ENCODE results near the gene PDXK. TPM values are rescaled to one million over a fixed set of nuclear protein-coding genes. Genes with fewer than 3 reads are reported as not detected.

The PDXK gene
- total and polyA plus RNA-seq, 2 of the 13 experiments (the other 11 are each of a cell fraction or from before 2014, with no cell fraction given) = 114 to 184 TPM

DNA sequence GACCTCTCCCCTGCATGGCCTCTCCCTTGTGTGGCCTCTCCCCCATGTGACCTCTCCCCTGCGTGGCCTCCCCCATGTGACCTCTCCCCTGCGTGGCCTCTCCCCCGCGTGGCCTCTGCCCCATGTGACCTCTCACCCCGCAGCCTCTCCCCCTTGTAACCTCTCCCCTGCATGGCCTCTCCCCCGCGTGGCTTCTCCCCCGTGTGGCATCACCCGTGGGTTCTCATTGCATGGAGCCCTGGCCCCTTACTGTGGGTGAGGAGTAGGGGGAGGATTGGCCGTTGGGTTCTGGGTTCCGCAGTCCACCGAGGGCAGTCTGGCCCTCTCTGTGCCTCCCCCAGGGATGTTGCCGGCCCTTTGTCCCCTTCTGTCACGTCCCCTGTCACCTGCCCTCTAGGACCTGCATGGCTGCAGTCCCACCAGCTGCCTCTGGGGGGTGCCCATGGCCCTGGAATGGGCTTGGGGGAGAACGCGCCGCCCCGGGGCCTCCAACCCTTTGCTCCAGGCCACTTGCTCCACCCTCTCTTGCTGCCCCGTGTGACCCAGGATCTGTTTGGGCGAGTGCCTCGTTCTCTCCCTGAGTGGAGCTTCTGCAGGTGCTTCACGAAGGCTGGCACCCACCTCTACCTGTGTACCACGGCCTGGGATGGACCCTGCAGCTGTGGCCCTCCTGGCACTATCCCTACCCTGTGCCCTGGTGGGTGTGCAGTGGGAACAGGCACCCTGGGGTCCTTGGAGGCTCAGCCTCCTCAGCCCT is 91.8 kb downstream of the PDXK start (continued):
- TF ChIP-seq RARG (CRISPR knock-in tag; IDR thresholded peaks at IDR 0.05; ENCODE audit: low read depth) (no peak), ZBTB38 (CRISPR knock-in tag; IDR thresholded peaks at IDR 0.05) (no peak), ZNF556 (CRISPR knock-in tag; IDR thresholded peaks at IDR 0.05; ENCODE audit: borderline replicate concordance) (no peak), ZFAT (CRISPR knock-in tag; conservative IDR thresholded peaks at IDR 0.05) (no peak), ZNF563 (CRISPR knock-in tag; IDR thresholded peaks at IDR 0.05) (no peak), RBFOX2 (IDR thresholded peaks at IDR 0.05; ENCODE audit: low read depth, low read length) (0 out of 2 replicates have a peak, but pooled peaks have one; percentile 18), ASH2L (IDR thresholded peaks at IDR 0.05; ENCODE audit: insufficient read length, low read depth, low read length) (no peak), THYN1 (CRISPR knock-in tag; IDR thresholded peaks at IDR 0.05; ENCODE audit: borderline replicate concordance, low read depth) (no peak), KLF16 (CRISPR knock-in tag; IDR thresholded peaks at IDR 0.05) (no peak), PCBP1 (IDR thresholded peaks at IDR 0.05; ENCODE audit: borderline replicate concordance, low read depth, low read length) (no peak; the same call in 1 of the 2 replicates), SP2 (CRISPR knock-in tag; IDR thresholded peaks at IDR 0.05) (no peak), PRMT3 (CRISPR knock-in tag; IDR thresholded peaks at IDR 0.05; ENCODE audit: borderline replicate concordance, low read depth) (no peak), ZNF33B (CRISPR knock-in tag; IDR thresholded peaks at IDR 0.05) (no peak), KDM5B (CRISPR knock-in tag; IDR thresholded peaks at IDR 0.05; ENCODE audit: borderline replicate concordance) (no peak; the same call in 1 of the 2 replicates), MATR3 (CRISPR knock-in tag; IDR thresholded peaks at IDR 0.05) (no peak), ZFP36L2 (CRISPR knock-in tag; IDR thresholded peaks at IDR 0.05) (no peak), HIVEP1 (CRISPR knock-in tag; IDR thresholded peaks at IDR 0.05) (no peak), RXRB (CRISPR knock-in tag; IDR thresholded peaks at IDR 0.05; ENCODE audit: borderline replicate concordance) (peak; percentile 41; the same call in 1 of the 2 replicates), HOXD1 (CRISPR knock-in tag; IDR thresholded peaks at IDR 0.05) (no peak), PITX1 (CRISPR knock-in tag; IDR thresholded peaks at IDR 0.05) (no peak), ZNF501 (CRISPR knock-in tag; IDR thresholded peaks at IDR 0.05) (0 out of 2 replicates have a peak, but pooled peaks have one; percentile 26), CBX5 (CRISPR knock-in tag; IDR thresholded peaks at IDR 0.05; ENCODE audit: borderline replicate concordance) (no peak), ZNF782 (CRISPR knock-in tag; IDR thresholded peaks at IDR 0.05; ENCODE audit: borderline replicate concordance) (no peak), TAF1 (CRISPR knock-in tag; IDR thresholded peaks at IDR 0.05) (no peak)
- TF ChIP-seq, protein P1, sequence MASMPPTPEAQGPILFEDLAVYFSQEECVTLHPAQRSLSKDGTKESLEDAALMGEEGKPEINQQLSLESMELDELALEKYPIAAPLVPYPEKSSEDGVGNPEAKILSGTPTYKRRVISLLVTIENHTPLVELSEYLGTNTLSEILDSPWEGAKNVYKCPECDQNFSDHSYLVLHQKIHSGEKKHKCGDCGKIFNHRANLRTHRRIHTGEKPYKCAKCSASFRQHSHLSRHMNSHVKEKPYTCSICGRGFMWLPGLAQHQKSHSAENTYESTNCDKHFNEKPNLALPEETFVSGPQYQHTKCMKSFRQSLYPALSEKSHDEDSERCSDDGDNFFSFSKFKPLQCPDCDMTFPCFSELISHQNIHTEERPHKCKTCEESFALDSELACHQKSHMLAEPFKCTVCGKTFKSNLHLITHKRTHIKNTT (CRISPR knock-in tag; IDR thresholded peaks at IDR 0.05) = no peak
- TF ChIP-seq, protein P2, sequence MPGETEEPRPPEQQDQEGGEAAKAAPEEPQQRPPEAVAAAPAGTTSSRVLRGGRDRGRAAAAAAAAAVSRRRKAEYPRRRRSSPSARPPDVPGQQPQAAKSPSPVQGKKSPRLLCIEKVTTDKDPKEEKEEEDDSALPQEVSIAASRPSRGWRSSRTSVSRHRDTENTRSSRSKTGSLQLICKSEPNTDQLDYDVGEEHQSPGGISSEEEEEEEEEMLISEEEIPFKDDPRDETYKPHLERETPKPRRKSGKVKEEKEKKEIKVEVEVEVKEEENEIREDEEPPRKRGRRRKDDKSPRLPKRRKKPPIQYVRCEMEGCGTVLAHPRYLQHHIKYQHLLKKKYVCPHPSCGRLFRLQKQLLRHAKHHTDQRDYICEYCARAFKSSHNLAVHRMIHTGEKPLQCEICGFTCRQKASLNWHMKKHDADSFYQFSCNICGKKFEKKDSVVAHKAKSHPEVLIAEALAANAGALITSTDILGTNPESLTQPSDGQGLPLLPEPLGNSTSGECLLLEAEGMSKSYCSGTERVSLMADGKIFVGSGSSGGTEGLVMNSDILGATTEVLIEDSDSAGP (CRISPR knock-in tag; IDR thresholded peaks at IDR 0.05; ENCODE audit: borderline replicate concordance) = peak; percentile 40; the same call in 1 of the 2 replicates

Data from HepG2 (cell line).